Common myeloid progenitor, CD34-positive (primary cell): ENCODE measurements around the gene ASIC2.

Experiments used
- CTCF ChIA-PET: fragments of 350-600 bp; sonication (Branson Sonifier 250); formaldehyde crosslinking; loops from one replicate; lab custom pipeline; 2021; ENCODE audit warnings: antibody characterized with exemption; lab: Charles Lee
- POLR2A ChIA-PET: fragments of 350-600 bp; sonication (Branson Sonifier 250); formaldehyde crosslinking; loops from one replicate; lab custom pipeline; 2021; ENCODE audit warnings: antibody characterized with exemption; lab: Charles Lee
- DNase-seq, 3 donors: peaks; one replicate each; pipeline versions ENCODE4 v3.0.0 to v3.0.0-alpha.2; 2013
- H3K27ac ChIP-seq, 2 experiments: 1 replicate in 1 of 2; 2 replicates in 1 of 2; pipeline ENCODE4 v1.7.0; 2013; ENCODE audit warnings: inconsistent platforms in 2 of 2, low read length in 2 of 2, mild to moderate bottlenecking in 2 of 2, low read depth in 1 of 2, moderate library complexity in 1 of 2; ENCODE audit not compliant: severe bottlenecking in 2 of 2, insufficient read depth in 1 of 2, poor library complexity in 1 of 2
- H3K27me3 ChIP-seq, 5 experiments: replicated peaks in 2 of 5; 1 replicate in 3 of 5; 2 replicates in 2 of 5; pipeline versions ENCODE4 v1.6.1 to v1.7.0; 2013; ENCODE audit warnings: low read length in 4 of 5, mild to moderate bottlenecking in 2 of 5, moderate library complexity in 2 of 5, inconsistent platforms in 1 of 5; ENCODE audit not compliant: insufficient read depth in 5 of 5, control insufficient read depth in 4 of 5
- H3K36me3 ChIP-seq, 4 experiments: 1 replicate in 2 of 4; 2 replicates in 2 of 4; pipeline versions ENCODE4 v1.6.1 to v1.7.0; 2013; ENCODE audit warnings: low read length in 3 of 4, control low read depth in 1 of 4, mild to moderate bottlenecking in 1 of 4; ENCODE audit not compliant: control insufficient read depth in 4 of 4, insufficient read depth in 4 of 4
- H3K4me1 ChIP-seq, 4 experiments: 1 replicate in 3 of 4; 2 replicates in 1 of 4; pipeline versions ENCODE4 v1.6.1 to v1.7.1; 2013; ENCODE audit warnings: low read length in 3 of 4, mild to moderate bottlenecking in 3 of 4, control low read depth in 1 of 4, inconsistent platforms in 1 of 4, moderate library complexity in 1 of 4; ENCODE audit not compliant: control insufficient read depth in 4 of 4, insufficient read depth in 4 of 4; ENCODE audit errors: control extremely low read depth in 1 of 4
- H3K4me3 ChIP-seq, 7 experiments: 1 replicate in 4 of 7; 2 replicates in 3 of 7; pipeline versions ENCODE4 v1.5.1 to v1.7.0; 2013; ENCODE audit warnings: mild to moderate bottlenecking in 7 of 7, low read length in 6 of 7, moderate library complexity in 6 of 7, inconsistent platforms in 2 of 7, low read depth in 2 of 7, control low read depth in 1 of 7; ENCODE audit not compliant: insufficient read depth in 4 of 7, control insufficient read depth in 1 of 7; ENCODE audit errors: extremely low read depth in 1 of 7
- H3K9me3 ChIP-seq, 5 experiments: 1 replicate in 4 of 5; 2 replicates in 1 of 5; pipeline versions ENCODE4 v1.6.1 to v1.7.1; 2013; ENCODE audit warnings: low read length in 4 of 5, mild to moderate bottlenecking in 2 of 5, inconsistent platforms in 1 of 5, low read depth in 1 of 5, moderate library complexity in 1 of 5; ENCODE audit not compliant: control insufficient read depth in 4 of 5, insufficient read depth in 2 of 5; ENCODE audit errors: control extremely low read depth in 1 of 5
- WGBS: methylation state at CpG from one replicate; pipeline ENCODE4 v1.1.5; 2013; ENCODE audit not compliant: insufficient coverage; 5-methylcytosine and 5-hydroxymethylcytosine counted together

The ASIC2 gene

GRCh38 chr17:33015716-33016346, 277.3 kb downstream of the ASIC2 start:
- ChIA-PET POLR2A (no interaction called here), CTCF (no interaction called here)
- no peak overlapping the region for H3K4me3 ChIP-seq
- H3K27ac ChIP-seq: no peak overlapping the region
- H3K36me3 ChIP-seq: no peaks in the 10 kb centered on the region
- DNase-seq: no peak
- peaks cover 0 to 3% (median 0%) of the 10 kb centered on the region in 5 experiments for H3K27me3 ChIP-seq
- no peaks in the 10 kb centered on the region for H3K4me1 ChIP-seq
- no peaks in the 10 kb centered on the region for H3K9me3 ChIP-seq
- WGBS: 77% methylated on average over 8 of the region's 9 CpGs

- ChIA-PET POLR2A (no interaction called here), CTCF (no interaction called here)
- Histone ChIP-seq H3K27ac (no peak overlapping the region), H3K36me3 (no peaks in the 10 kb centered on the region), H3K27me3 (peaks cover 0 to 2% (median 0%) of the 10 kb centered on the region in 5 experiments), H3K4me3 (no peak overlapping the region), H3K9me3 (peaks cover 0 to 1% (median 0%) of the 10 kb centered on the region in 5 experiments), H3K4me1 (no peaks in the 10 kb centered on the region)
- 96% methylated on average over 4 of the region's 7 CpGs for WGBS
- no peak for DNase-seq
Measured at GRCh38 chr17:33014751-33015150, 278.3 kb downstream of the ASIC2 start.

GRCh38 chr17:33013596-33014375, 279.3 kb downstream of the ASIC2 start:
- H3K27me3 ChIP-seq: peaks cover 0 to 2% (median 0%) of the 10 kb centered on the region in 5 experiments
- no peak overlapping the region for H3K4me3 ChIP-seq
- H3K36me3 ChIP-seq: no peaks in the 10 kb centered on the region
- no peaks in the 10 kb centered on the region for H3K4me1 ChIP-seq
- ChIA-PET POLR2A (no interaction called here), CTCF (no interaction called here)
- H3K9me3 ChIP-seq: peaks cover 0 to 1% (median 0%) of the 10 kb centered on the region in 5 experiments
- H3K27ac ChIP-seq: no peak overlapping the region
- DNase-seq: no peak
- WGBS: 94% methylated on average over 15 of the region's 18 CpGs

GRCh38 chr17:33012522-33013033, 280.5 kb downstream of the ASIC2 start:
- H3K4me1 ChIP-seq: no peaks in the 10 kb centered on the region
- DNase-seq: no peak
- H3K36me3 ChIP-seq: no peaks in the 10 kb centered on the region
- no peak overlapping the region for H3K4me3 ChIP-seq
- H3K27me3 ChIP-seq: peaks cover 0 to 2% (median 0%) of the 10 kb centered on the region in 5 experiments
- no peak overlapping the region for H3K27ac ChIP-seq
- WGBS: 100% methylated on average over 2 of the region's 8 CpGs
- peaks cover 0 to 1% (median 0%) of the 10 kb centered on the region in 5 experiments for H3K9me3 ChIP-seq
- ChIA-PET POLR2A (no interaction called here), CTCF (no interaction called here)

GRCh38 chr17:33009636-33010035, 283.5 kb downstream of the ASIC2 start:
- CTCF ChIA-PET: interaction anchor here (0.8 to 1.4 kb wide), 3 partner anchors 11 to 15 kb away, joined by 3 to 4 read pairs (median 3); no protein-coding TSS in a partner anchor
- H3K36me3 ChIP-seq: no peaks in the 10 kb centered on the region
- peaks cover 0 to 1% (median 0%) of the 10 kb centered on the region in 5 experiments for H3K9me3 ChIP-seq
- WGBS: 98% methylated on average over 7 of the region's 9 CpGs
- peaks cover 0 to 2% (median 0%) of the 10 kb centered on the region in 5 experiments for H3K27me3 ChIP-seq
- DNase-seq: no peak
- POLR2A ChIA-PET: no interaction called here
- H3K4me3 ChIP-seq: no peak overlapping the region
- no peaks in the 10 kb centered on the region for H3K4me1 ChIP-seq
- H3K27ac ChIP-seq: no peak overlapping the region

GRCh38 chr17:33007186-33007585, 285.9 kb downstream of the ASIC2 start:
- H3K9me3 ChIP-seq: peaks cover 0 to 1% (median 0%) of the 10 kb centered on the region in 5 experiments
- CTCF ChIA-PET: no interaction called here
- POLR2A ChIA-PET: no interaction called here
- 100% methylated on average over 7 of the region's 7 CpGs for WGBS
- no peaks in the 10 kb centered on the region for H3K36me3 ChIP-seq
- no peak overlapping the region for H3K27ac ChIP-seq
- no peaks in the 10 kb centered on the region for H3K4me1 ChIP-seq
- H3K27me3 ChIP-seq: peaks cover 0 to 2% (median 0%) of the 10 kb centered on the region in 5 experiments
- DNase-seq: no peak
- H3K4me3 ChIP-seq: no peak overlapping the region

- H3K4me1 ChIP-seq: peaks cover 0 to 13% (median 1%) of the 10 kb centered on the region in 4 experiments
- no peaks in the 10 kb centered on the region for H3K9me3 ChIP-seq
- POLR2A ChIA-PET: no interaction called here
- DNase-seq: no peak
- peaks cover 0 to 8% (median 4%) of the 10 kb centered on the region in 5 experiments for H3K27me3 ChIP-seq
- no peak overlapping the region for H3K4me3 ChIP-seq
- WGBS: 100% methylated on average over 5 of the region's 6 CpGs
- H3K36me3 ChIP-seq: no peaks in the 10 kb centered on the region
- no peak overlapping the region for H3K27ac ChIP-seq
- CTCF ChIA-PET: interaction anchor here (0.7 to 1.7 kb wide), 2 partner anchors 65 to 92 kb away, joined by 3 read pairs; no protein-coding TSS in a partner anchor
Measured at GRCh38 chr17:33002246-33002645, 290.8 kb downstream of the ASIC2 start.
